K562 (cell line): ENCODE measurements around the gene SPATA25. TPM values are rescaled to one million over a fixed set of nuclear protein-coding genes. Genes with fewer than 3 reads are reported as not detected.

ENCODE experiments used
- ATAC-seq: fragments of 200-7000 bp; cut with Tn5 transposase; 3 replicates; pipeline ENCODE4 v1.9.1; 2020; ENCODE audit warnings: moderate library complexity
- BruUV-seq: library from RNA; stranded (reverse); fragments of 400-500 nt; replicated peaks from 2 replicates; lab custom pipeline; 2021; lab: Mats Ljungman, UMichigan
- CTCF ChIA-PET: fragments of 300-600 bp; formaldehyde crosslinking; extraction: SDS; loops from one replicate; lab custom pipeline; 2021; ENCODE audit warnings: low intra/inter-chr PET ratio; lab: Yijun Ruan, JAX
- POLR2A ChIA-PET: fragments of 300-600, 350-650 bp; sonication (Branson Sonifier 250); formaldehyde crosslinking; extraction: SDS; loops from one replicate; lab custom pipeline; 2021; ENCODE audit warnings: antibody characterized with exemption, inconsistent platforms; lab: Yijun Ruan, JAX
- DNase-seq, 4 experiments: peaks; one replicate each; pipeline versions ENCODE4 v3.0.0 to v3.0.0-alpha.2; 2011 to 2018; ENCODE audit warnings: low spot score in 3 of 4, mixed read lengths in 3 of 4; ENCODE audit errors: extremely low read depth in 1 of 4
- FAIRE-seq: peaks from 2 replicates; lab custom pipeline; 2011; peaks lifted over from hg19 to GRCh38; lab: Jason Lieb, UNC
- H2AFZ ChIP-seq: 2 replicates; pipeline ENCODE4 v1.6.0; 2011; ENCODE audit warnings: low read depth, low read length, control low read depth, inconsistent platforms
- H3K27ac ChIP-seq: fragments of 200-600 bp; 3 replicates; pipeline ENCODE4 v1.8.0; 2011; ENCODE audit warnings: low read depth, mild to moderate bottlenecking, control low read depth, inconsistent platforms, low read length, moderate library complexity, mixed read lengths; ENCODE audit errors: extremely low read depth
- H3K27me3 ChIP-seq, 2 experiments: fragments of 300-600 bp in 1 of 2; 2 replicates in 1 of 2; 3 replicates in 1 of 2; pipeline versions ENCODE4 v1.6.0 to v1.8.0; 2011; ENCODE audit warnings: inconsistent platforms in 2 of 2, low read length in 2 of 2, mild to moderate bottlenecking in 1 of 2, mixed read lengths in 1 of 2, moderate library complexity in 1 of 2; ENCODE audit not compliant: control insufficient read depth in 2 of 2, insufficient read depth in 2 of 2
- H3K36me3 ChIP-seq: fragments of 300-600 bp; 3 replicates; pipeline ENCODE4 v1.8.0; 2011; ENCODE audit warnings: mild to moderate bottlenecking, low read length, inconsistent platforms; ENCODE audit not compliant: control insufficient read depth, insufficient read depth
- H3K4me1 ChIP-seq, 2 experiments: fragments of 200-600 bp in 1 of 2; replicated peaks in 1 of 2; 2 replicates in 1 of 2; 3 replicates in 1 of 2; pipeline versions ENCODE4 v1.5.1 to v1.8.0; 2011; ENCODE audit warnings: inconsistent platforms in 2 of 2, low read length in 2 of 2, mild to moderate bottlenecking in 1 of 2, mixed read lengths in 1 of 2, moderate library complexity in 1 of 2; ENCODE audit not compliant: control insufficient read depth in 2 of 2, insufficient read depth in 2 of 2
- H3K4me2 ChIP-seq: 2 replicates; pipeline ENCODE4 v1.6.1; 2011; ENCODE audit warnings: low read length, control low read depth, inconsistent platforms, mixed read lengths; ENCODE audit not compliant: insufficient read depth
- H3K4me3 ChIP-seq: fragments of 200-600 bp; sonication (generic), shearing (Covaris generic); 2 replicates; pipeline ENCODE4 v1.5.1; 2016; ENCODE audit warnings: control low read depth, inconsistent platforms
- H3K79me2 ChIP-seq: fragments of 200-600 bp; 3 replicates; pipeline ENCODE4 v1.8.0; 2011; ENCODE audit warnings: low read length, inconsistent platforms; ENCODE audit not compliant: control insufficient read depth, insufficient read depth
- H3K9ac ChIP-seq, 2 experiments: 2 replicates each; pipeline versions ENCODE4 v1.6.0 to v1.6.1; 2011; ENCODE audit warnings: low read depth in 2 of 2, low read length in 2 of 2, control low read depth in 1 of 2, inconsistent platforms in 1 of 2, mild to moderate bottlenecking in 1 of 2, mixed read lengths in 1 of 2; ENCODE audit not compliant: insufficient read depth in 1 of 2
- H3K9me1 ChIP-seq: one replicate; pipeline ENCODE4 v1.6.0; 2011; ENCODE audit warnings: inconsistent platforms, mild to moderate bottlenecking, low read length, moderate library complexity; ENCODE audit not compliant: control insufficient read depth, insufficient read depth
- H3K9me3 ChIP-seq: replicated peaks from 2 replicates; pipeline ENCODE4 v1.5.1; 2011; ENCODE audit warnings: low read depth, low read length, inconsistent platforms; ENCODE audit not compliant: control insufficient read depth, insufficient read depth
- H4K20me1 ChIP-seq: replicated peaks from 2 replicates; pipeline ENCODE4 v1.6.1; 2011; ENCODE audit warnings: low read length, inconsistent platforms, mixed read lengths; ENCODE audit not compliant: control insufficient read depth, insufficient read depth
- ILK ChIP-seq: fragments of 450-650 bp; IDR thresholded peaks from 2 replicates; pipeline ENCODE4 v1.6.1; 2016; ENCODE audit warnings: missing genetic modification characterization, low read depth, mild to moderate bottlenecking, missing compliant biosample characterization, moderate library complexity, borderline replicate concordance
- NR2C1 ChIP-seq, 2 experiments: fragments of 450-650 bp; IDR thresholded peaks; 2 replicates each; pipeline ENCODE4 v1.6.1; 2017; ENCODE audit warnings: mild to moderate bottlenecking in 2 of 2, antibody characterized with exemption in 1 of 2, inconsistent platforms in 1 of 2, missing compliant biosample characterization in 1 of 2, missing genetic modification characterization in 1 of 2
- PHB2 ChIP-seq: fragments of 450-650 bp; IDR thresholded peaks from 2 replicates; pipeline ENCODE4 v1.6.1; 2017; ENCODE audit warnings: low read depth
- SRSF1 ChIP-seq: fragments of 200-400 bp; formaldehyde crosslinking; IDR thresholded peaks from 2 replicates; pipeline ENCODE4 v1.6.1; 2017; ENCODE audit warnings: mild to moderate bottlenecking, low read depth, low read length, moderate library complexity
- ZNF41 ChIP-seq: fragments of 250-450 bp; sonication (Bioruptor Pico); conservative IDR thresholded peaks from 2 replicates; pipeline ENCODE4 v1.4.0; 2020; ENCODE audit warnings: mild to moderate bottlenecking
- ZNF644 ChIP-seq: fragments of 200-800 bp; sonication (Bioruptor generic); IDR thresholded peaks from 2 replicates; pipeline ENCODE4 v1.6.1; 2016; ENCODE audit warnings: low read depth, missing genetic modification characterization, missing compliant biosample characterization
- WGBS: fragments of 100-300 bp; shearing (Covaris generic); methylation state at CpG from one replicate; pipeline ENCODE4 v1.1.6; 2016; ENCODE audit warnings: low coverage, mixed read lengths; ENCODE audit not compliant: insufficient coverage; ENCODE audit errors: missing lambda C conversion rate; 5-methylcytosine and 5-hydroxymethylcytosine counted together
- in situ Hi-C: fragments of 300-500 bp; cut with MboI; formaldehyde crosslinking; loops from 4 replicates; pipeline ENCODE4 v1.15.0; 2018; ENCODE audit warnings: inconsistent platforms, mixed read lengths
- intact Hi-C: fragments of 100-400 bp; cut with micrococcal nuclease; formaldehyde crosslinking; loops from 2 replicates; pipeline ENCODE4 v1.14.2; 2022
- polyA plus RNA-seq, 8 experiments: library from polyadenylated mRNA; depleted of rRNA in 4 of 8; stranded (reverse) in 5 of 8; unstranded in 3 of 8; fragments of >200 nt; fragmentation: Nextera tagmentation in 2 of 8; fragmentation: Illumina TruSeq in 1 of 8; extraction: Ambion mirVana in 2 of 8; extraction: Trizol in 1 of 8; gene quantifications; 2 replicates each; pipeline versions ENCODE4 v1.2.1 to v1.2.3, GENCODE V29; 2011 to 2014; ENCODE audit warnings: inconsistent platforms in 1 of 8, missing spikeins in 1 of 8
- total RNA-seq, 7 experiments: library from RNA; depleted of rRNA in 6 of 7; stranded (reverse); fragments of >200 nt in 6 of 7; fragmentation: Illumina TruSeq in 2 of 7; extraction: Trizol in 2 of 7; gene quantifications; 2 replicates each; pipeline versions ENCODE4 v1.2.1 to v1.2.3, GENCODE V29; 2011 to 2021; ENCODE audit warnings: low replicate concordance in 1 of 7
- TF ChIP-seq, protein P1 (sequence below): fragments of 250-450 bp; sonication (Bioruptor Pico); IDR thresholded peaks from 2 replicates; pipeline ENCODE4 v1.4.0; 2020
- TF ChIP-seq, protein P2 (sequence below): fragments of 250-450 bp; sonication (Bioruptor Pico); IDR thresholded peaks from 2 replicates; pipeline ENCODE4 v1.4.0; 2020; ENCODE audit warnings: borderline replicate concordance
- TF ChIP-seq, protein P3 (sequence below), 3 experiments: IDR thresholded peaks in 2 of 3; conservative IDR thresholded peaks in 1 of 3; 2 replicates each; pipeline ENCODE4 v1.5.1; 2011 to 2012; ENCODE audit warnings: low read length in 3 of 3, mild to moderate bottlenecking in 3 of 3, control low read depth in 2 of 3, improper control_type of control experiment in 1 of 3, inconsistent platforms in 1 of 3, low read depth in 1 of 3, mixed read lengths in 1 of 3, moderate library complexity in 1 of 3; ENCODE audit not compliant: insufficient read depth in 2 of 3
- TF ChIP-seq, protein P4 (sequence below): fragments of 450-650 bp; IDR thresholded peaks from 2 replicates; pipeline ENCODE4 v1.6.1; 2018; ENCODE audit not compliant: partially characterized antibody

Gene SPATA25
- total and polyA plus RNA-seq, 9 of the 15 experiments (the other 6 are each of a cell fraction or from before 2014, with no cell fraction given), result 0.21 to 0.95 (median 0.53) TPM; not detected in 3

DNA sequence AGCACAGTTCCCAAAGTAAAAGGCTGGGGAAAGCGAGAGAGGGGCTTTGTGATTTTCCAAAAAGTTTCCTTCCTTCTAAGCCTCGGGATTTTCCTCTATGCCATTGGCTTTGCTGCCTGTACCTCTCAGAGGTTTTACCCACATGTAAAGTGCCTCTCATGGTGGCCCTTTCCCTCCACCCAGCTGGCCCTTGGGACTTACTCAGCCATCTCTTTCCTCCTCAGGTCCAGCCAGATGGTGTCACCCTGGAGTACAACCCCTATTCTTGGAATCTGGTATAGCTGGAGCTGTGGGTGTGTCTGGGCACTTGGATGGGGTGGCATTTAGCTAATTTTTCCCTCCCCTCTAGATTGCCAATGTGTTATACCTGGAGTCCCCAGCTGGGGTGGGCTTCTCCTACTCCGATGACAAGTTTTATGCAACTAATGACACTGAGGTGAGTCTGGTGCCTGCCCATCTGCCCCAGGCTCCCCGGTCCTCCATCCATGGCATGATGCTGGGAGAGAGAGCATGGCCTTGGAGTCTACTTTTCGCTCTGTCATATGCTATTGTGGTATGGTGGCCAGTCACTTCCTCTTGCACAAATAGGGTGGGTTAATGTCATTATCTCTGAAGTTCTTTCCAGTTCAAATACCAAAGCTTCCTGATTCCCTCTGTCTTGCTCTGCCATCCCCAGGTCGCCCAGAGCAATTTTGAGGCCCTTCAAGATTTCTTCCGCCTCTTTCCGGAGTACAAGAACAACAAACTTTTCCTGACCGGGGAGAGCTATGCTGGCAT, 4.8 kb upstream of the SPATA25 start:
- ChIA-PET CTCF (interaction anchor here (0.6 to 2.7 kb wide), 5 partner anchors 71 to 573 kb away, joined by 3 to 9 read pairs (median 3); no protein-coding TSS in a partner anchor), POLR2A (interaction anchor here (0.6 to 3.3 kb wide), 7 partner anchors 10 to 43 kb away, joined by 3 to 13 read pairs (median 6); partner anchors contain the start of genes ACOT8, PCIF1 and ZSWIM1)
- Histone ChIP-seq H3K9me1 (no peaks in the 10 kb centered on the region), H3K27ac (no peak overlapping the region), H2AFZ (no peak overlapping the region), H3K4me1 (peaks cover 11 to 32% of the 10 kb centered on the region in 2 experiments), H4K20me1 (no peaks in the 10 kb centered on the region), H3K4me3 (peak overlapping the region; percentile 69), H3K4me2 (peak overlapping the region; percentile 81), H3K36me3 (peaks cover 36% of the 10 kb centered on the region; the same call in 2 of the 3 replicates), H3K27me3 (no peaks in the 10 kb centered on the region), H3K79me2 (peaks cover 7% of the 10 kb centered on the region; the same call in 1 of the 3 replicates), H3K9me3 (no peaks in the 10 kb centered on the region), H3K9ac (peak overlapping the region; percentile 74 to 94; a peak in 3 of 4 replicates)
- WGBS, result 65% methylated on average over 9 of the region's 9 CpGs
- intact Hi-C loops, result loop anchor here (5.0 kb wide), 1 partner anchor 70 kb away; no protein-coding TSS in a partner anchor
- FAIRE-seq, result peak; percentile 73
- ATAC-seq, result peak; percentile 44
- TSS peak; percentile 45 for BruUV-seq
- in situ Hi-C loops, result no loop called here
- DNase-seq, result peak; percentile 47 to 58 (median 53)
- peak; percentile 51; the same call in 1 of the 2 replicates for TF ChIP-seq ZNF41 (CRISPR knock-in tag)
- TF ChIP-seq, protein P1, sequence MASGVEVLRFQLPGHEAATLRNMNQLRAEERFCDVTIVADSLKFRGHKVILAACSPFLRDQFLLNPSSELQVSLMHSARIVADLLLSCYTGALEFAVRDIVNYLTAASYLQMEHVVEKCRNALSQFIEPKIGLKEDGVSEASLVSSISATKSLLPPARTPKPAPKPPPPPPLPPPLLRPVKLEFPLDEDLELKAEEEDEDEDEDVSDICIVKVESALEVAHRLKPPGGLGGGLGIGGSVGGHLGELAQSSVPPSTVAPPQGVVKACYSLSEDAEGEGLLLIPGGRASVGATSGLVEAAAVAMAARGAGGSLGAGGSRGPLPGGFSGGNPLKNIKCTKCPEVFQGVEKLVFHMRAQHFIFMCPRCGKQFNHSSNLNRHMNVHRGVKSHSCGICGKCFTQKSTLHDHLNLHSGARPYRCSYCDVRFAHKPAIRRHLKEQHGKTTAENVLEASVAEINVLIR (CRISPR knock-in tag), result no peak
- TF ChIP-seq PHB2, result no peak
- TF ChIP-seq NR2C1 (IDR thresholded peaks at IDR 0.05), result no peak
- TF ChIP-seq NR2C1 (tag; IDR thresholded peaks at IDR 0.05), result no peak
- TF ChIP-seq ILK, result no peak
- TF ChIP-seq SRSF1, result no peak
- TF ChIP-seq, protein P2, sequence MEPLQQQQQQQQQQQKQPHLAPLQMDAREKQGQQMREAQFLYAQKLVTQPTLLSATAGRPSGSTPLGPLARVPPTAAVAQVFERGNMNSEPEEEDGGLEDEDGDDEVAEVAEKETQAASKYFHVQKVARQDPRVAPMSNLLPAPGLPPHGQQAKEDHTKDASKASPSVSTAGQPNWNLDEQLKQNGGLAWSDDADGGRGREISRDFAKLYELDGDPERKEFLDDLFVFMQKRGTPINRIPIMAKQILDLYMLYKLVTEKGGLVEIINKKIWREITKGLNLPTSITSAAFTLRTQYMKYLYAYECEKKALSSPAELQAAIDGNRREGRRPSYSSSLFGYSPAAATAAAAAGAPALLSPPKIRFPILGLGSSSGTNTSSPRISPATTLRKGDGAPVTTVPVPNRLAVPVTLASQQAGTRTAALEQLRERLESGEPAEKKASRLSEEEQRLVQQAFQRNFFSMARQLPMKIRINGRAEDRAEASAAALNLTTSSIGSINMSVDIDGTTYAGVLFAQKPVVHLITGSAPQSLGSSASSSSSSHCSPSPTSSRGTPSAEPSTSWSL (CRISPR knock-in tag), result no peak
- TF ChIP-seq, protein P3, sequence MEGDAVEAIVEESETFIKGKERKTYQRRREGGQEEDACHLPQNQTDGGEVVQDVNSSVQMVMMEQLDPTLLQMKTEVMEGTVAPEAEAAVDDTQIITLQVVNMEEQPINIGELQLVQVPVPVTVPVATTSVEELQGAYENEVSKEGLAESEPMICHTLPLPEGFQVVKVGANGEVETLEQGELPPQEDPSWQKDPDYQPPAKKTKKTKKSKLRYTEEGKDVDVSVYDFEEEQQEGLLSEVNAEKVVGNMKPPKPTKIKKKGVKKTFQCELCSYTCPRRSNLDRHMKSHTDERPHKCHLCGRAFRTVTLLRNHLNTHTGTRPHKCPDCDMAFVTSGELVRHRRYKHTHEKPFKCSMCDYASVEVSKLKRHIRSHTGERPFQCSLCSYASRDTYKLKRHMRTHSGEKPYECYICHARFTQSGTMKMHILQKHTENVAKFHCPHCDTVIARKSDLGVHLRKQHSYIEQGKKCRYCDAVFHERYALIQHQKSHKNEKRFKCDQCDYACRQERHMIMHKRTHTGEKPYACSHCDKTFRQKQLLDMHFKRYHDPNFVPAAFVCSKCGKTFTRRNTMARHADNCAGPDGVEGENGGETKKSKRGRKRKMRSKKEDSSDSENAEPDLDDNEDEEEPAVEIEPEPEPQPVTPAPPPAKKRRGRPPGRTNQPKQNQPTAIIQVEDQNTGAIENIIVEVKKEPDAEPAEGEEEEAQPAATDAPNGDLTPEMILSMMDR (IDR thresholded peaks at IDR 0.05 in 2 of 3, conservative IDR thresholded peaks at IDR 0.05 in 1 of 3; ENCODE audit: insufficient read depth in 2 of 3, low read depth in 1 of 3, low read length in 3 of 3), result peak; percentile 33 to 43 (median 37); a peak in 4 of 6 replicates
- no peak for TF ChIP-seq ZNF644 (tag)
- TF ChIP-seq, protein P4, sequence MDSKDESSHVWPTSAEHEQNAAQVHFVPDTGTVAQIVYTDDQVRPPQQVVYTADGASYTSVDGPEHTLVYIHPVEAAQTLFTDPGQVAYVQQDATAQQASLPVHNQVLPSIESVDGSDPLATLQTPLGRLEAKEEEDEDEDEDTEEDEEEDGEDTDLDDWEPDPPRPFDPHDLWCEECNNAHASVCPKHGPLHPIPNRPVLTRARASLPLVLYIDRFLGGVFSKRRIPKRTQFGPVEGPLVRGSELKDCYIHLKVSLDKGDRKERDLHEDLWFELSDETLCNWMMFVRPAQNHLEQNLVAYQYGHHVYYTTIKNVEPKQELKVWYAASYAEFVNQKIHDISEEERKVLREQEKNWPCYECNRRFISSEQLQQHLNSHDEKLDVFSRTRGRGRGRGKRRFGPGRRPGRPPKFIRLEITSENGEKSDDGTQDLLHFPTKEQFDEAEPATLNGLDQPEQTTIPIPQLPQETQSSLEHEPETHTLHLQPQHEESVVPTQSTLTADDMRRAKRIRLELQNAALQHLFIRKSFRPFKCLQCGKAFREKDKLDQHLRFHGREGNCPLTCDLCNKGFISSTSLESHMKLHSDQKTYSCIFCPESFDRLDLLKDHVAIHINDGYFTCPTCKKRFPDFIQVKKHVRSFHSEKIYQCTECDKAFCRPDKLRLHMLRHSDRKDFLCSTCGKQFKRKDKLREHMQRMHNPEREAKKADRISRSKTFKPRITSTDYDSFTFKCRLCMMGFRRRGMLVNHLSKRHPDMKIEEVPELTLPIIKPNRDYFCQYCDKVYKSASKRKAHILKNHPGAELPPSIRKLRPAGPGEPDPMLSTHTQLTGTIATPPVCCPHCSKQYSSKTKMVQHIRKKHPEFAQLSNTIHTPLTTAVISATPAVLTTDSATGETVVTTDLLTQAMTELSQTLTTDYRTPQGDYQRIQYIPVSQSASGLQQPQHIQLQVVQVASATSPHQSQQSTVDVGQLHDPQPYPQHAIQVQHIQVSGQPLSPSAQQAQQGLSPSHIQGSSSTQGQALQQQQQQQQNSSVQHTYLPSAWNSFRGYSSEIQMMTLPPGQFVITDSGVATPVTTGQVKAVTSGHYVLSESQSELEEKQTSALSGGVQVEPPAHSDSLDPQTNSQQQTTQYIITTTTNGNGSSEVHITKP, result peak; percentile 54
